Body of pancreas (tissue), 4 donors: Measurements from ENCODE around the gene KLHL29. TPM values are rescaled to one million over a fixed set of nuclear protein-coding genes. Genes with fewer than 3 reads are reported as not detected.

Experiments used
- ATAC-seq: fragments of 150-250 bp; one replicate; pipeline ENCODE4 v1.9.1; 2016
- DNase-seq, 4 donors: peaks; one replicate each; pipeline ENCODE4 v3.0.0-alpha.2; 2019
- H3K27ac ChIP-seq, 4 donors: fragments of 200-600 bp; sonication (generic); 1 replicate in 3 of 4; 2 replicates in 1 of 4; pipeline versions ENCODE4 v1.5.1 to v1.6.1; 2016 to 2019; ENCODE audit warnings: mild to moderate bottlenecking in 1 of 4, mixed read lengths in 1 of 4, moderate library complexity in 1 of 4
- H3K27me3 ChIP-seq, 2 donors: fragments of 200-600 bp; sonication (generic); one replicate each; pipeline ENCODE4 v1.6.0; 2016; ENCODE audit warnings: mild to moderate bottlenecking in 1 of 2
- H3K36me3 ChIP-seq, 2 donors: fragments of 200-600 bp; sonication (generic); replicated peaks in 1 of 2; 2 replicates each; pipeline ENCODE4 v1.5.1; 2016; ENCODE audit warnings: low read depth in 2 of 2; ENCODE audit not compliant: insufficient read depth in 1 of 2
- H3K4me1 ChIP-seq: fragments of 200-600 bp; sonication (generic); one replicate; pipeline ENCODE4 v1.6.0; 2016
- H3K4me3 ChIP-seq, 2 donors: fragments of 200-600 bp; sonication (generic); 1 replicate in 1 of 2; 2 replicates in 1 of 2; pipeline ENCODE4 v1.5.1; 2016 to 2019
- H3K9me3 ChIP-seq, 3 donors: fragments of 200-600 bp; sonication (generic); 1 replicate in 2 of 3; 2 replicates in 1 of 3; pipeline ENCODE4 v1.5.1; 2016
- POLR2A ChIP-seq, 3 donors: fragments of 450-650 bp; IDR thresholded peaks; one replicate each; pipeline ENCODE4 v1.6.1; 2016; ENCODE audit warnings: antibody characterized with exemption in 3 of 3, mild to moderate bottlenecking in 2 of 3
- WGBS, 2 donors: methylation state at CpG; one replicate each; pipeline ENCODE4 v1.1.5; 2017; 5-methylcytosine and 5-hydroxymethylcytosine counted together
- intact Hi-C: fragments of 100-400 bp; cut with DNase I; formaldehyde crosslinking; loops from one replicate; pipeline ENCODE4 v1.15.1; 2023
- total RNA-seq, 2 donors: library from RNA; depleted of rRNA; stranded (reverse); fragments of >200 nt; gene quantifications; one replicate each; pipeline ENCODE4 v1.1.0, GENCODE V29; 2016
- TF ChIP-seq, protein P1 (sequence below), 7 experiments: fragments of 450-650 bp in 4 of 7; fragments of 200-600 bp in 3 of 7; sonication (generic) in 3 of 7; IDR thresholded peaks; one replicate each; pipeline ENCODE4 v1.5.1; 2016 to 2019; ENCODE audit warnings: antibody characterized with exemption in 7 of 7

KLHL29 gene
- total RNA-seq, 2 donors from 2014 or later: 4.0 to 4.4 TPM

GRCh38 chr2:23557455-23557854, 172.5 kb downstream of the KLHL29 start:
- ATAC-seq: no peak
- 70 to 81% methylated on average over 5 to 9 of the region's 9 CpGs for WGBS, 2 donors
- no peak overlapping the region for H3K4me3 ChIP-seq
- no peak for DNase-seq
- intact Hi-C loops: no loop called here
- peaks cover 9% of the 10 kb centered on the region for H3K4me1 ChIP-seq
- no peaks in the 10 kb centered on the region for H3K27me3 ChIP-seq
- H3K9me3 ChIP-seq: no peaks in the 10 kb centered on the region
- H3K36me3 ChIP-seq: no peaks in the 10 kb centered on the region
- TF ChIP-seq, protein P1, sequence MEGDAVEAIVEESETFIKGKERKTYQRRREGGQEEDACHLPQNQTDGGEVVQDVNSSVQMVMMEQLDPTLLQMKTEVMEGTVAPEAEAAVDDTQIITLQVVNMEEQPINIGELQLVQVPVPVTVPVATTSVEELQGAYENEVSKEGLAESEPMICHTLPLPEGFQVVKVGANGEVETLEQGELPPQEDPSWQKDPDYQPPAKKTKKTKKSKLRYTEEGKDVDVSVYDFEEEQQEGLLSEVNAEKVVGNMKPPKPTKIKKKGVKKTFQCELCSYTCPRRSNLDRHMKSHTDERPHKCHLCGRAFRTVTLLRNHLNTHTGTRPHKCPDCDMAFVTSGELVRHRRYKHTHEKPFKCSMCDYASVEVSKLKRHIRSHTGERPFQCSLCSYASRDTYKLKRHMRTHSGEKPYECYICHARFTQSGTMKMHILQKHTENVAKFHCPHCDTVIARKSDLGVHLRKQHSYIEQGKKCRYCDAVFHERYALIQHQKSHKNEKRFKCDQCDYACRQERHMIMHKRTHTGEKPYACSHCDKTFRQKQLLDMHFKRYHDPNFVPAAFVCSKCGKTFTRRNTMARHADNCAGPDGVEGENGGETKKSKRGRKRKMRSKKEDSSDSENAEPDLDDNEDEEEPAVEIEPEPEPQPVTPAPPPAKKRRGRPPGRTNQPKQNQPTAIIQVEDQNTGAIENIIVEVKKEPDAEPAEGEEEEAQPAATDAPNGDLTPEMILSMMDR (IDR thresholded peaks at IDR 0.05): no peak
- no peak for TF ChIP-seq POLR2A (IDR thresholded peaks at IDR 0.05)
- H3K27ac ChIP-seq: peak overlapping the region in 2 of 4 donors; percentile 43 to 58

DNA sequence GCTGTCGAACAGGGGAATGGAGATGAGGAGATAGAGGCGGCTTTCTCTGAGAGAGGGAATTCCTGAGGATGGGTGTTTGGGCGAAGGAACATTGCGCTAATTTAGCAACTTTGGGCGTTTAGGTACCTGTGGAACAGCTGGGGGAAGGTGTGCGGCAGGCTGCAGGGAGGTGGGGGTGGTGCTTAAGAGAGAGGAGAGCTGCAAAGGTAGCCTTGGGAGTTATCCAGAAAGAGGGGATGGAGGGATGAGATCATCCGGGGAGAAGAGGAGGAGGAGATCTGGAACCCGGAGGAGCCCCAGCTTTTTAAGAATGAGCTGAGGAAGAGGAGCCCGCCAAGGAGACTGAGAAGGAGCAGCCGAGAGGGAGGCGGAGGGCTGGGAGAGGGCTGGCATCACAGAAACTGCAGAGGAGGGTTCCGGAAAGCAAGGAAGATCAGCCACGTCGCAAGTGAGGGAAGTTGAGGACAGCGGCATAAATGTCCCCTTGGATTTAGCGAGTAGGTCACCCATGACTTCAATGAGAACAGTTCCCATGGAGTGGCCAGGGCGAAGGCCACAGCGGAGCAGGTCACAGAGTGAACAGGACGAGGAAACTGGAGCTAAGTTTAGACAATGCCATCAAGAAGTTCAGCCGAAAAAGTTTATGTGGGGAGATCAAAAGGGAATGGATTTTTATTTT, 174.7 kb downstream of the KLHL29 start:
- no peak for DNase-seq
- 78 to 80% methylated on average over 20 of the region's 20 CpGs for WGBS, 2 donors
- no peak overlapping the region for H3K4me3 ChIP-seq
- no peaks in the 10 kb centered on the region for H3K9me3 ChIP-seq
- H3K4me1 ChIP-seq: peaks cover 30% of the 10 kb centered on the region
- no peaks in the 10 kb centered on the region for H3K27me3 ChIP-seq
- no peak for ATAC-seq
- no peak for TF ChIP-seq POLR2A (IDR thresholded peaks at IDR 0.05)
- TF ChIP-seq, protein P1 (IDR thresholded peaks at IDR 0.05): no peak
- no peak overlapping the region for H3K27ac ChIP-seq
- intact Hi-C loops: no loop called here
- no peaks in the 10 kb centered on the region for H3K36me3 ChIP-seq

- Histone ChIP-seq H3K4me3 (no peak overlapping the region), H3K36me3 (no peaks in the 10 kb centered on the region), H3K27me3 (no peaks in the 10 kb centered on the region), H3K4me1 (peaks cover 32% of the 10 kb centered on the region), H3K27ac (no peak overlapping the region), H3K9me3 (no peaks in the 10 kb centered on the region)
- intact Hi-C loops: no loop called here
- DNase-seq (no peak), ATAC-seq (no peak)
- TF ChIP-seq, protein P1 (IDR thresholded peaks at IDR 0.05): no peak
- TF ChIP-seq POLR2A (IDR thresholded peaks at IDR 0.05): no peak
- 91 to 96% methylated on average over 7 of the region's 7 CpGs for WGBS, 2 donors
Measured at GRCh38 chr2:23561088-23561487, 176.1 kb downstream of the KLHL29 start.

DNA sequence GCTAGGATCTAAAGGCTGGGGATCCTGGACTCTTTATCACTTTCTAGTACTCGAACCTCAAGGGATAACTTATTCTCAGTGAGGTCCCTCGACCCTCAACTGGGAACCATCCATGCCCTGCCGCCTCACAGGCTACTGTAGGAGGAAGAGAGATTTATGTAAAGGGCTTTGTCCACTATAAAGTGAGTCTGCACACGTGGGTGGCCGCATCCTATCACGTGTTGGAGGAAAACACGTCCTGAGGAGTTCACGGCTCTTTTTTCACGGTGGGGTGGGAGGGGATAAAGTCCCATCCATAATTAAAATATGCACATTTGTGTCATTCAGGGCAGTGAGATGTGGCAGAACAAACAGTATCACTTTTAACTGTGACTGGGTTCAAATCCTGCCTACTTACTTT, 176.6 kb downstream of the KLHL29 start:
- Histone ChIP-seq H3K36me3 (no peaks in the 10 kb centered on the region), H3K27me3 (no peaks in the 10 kb centered on the region), H3K4me1 (peaks cover 32% of the 10 kb centered on the region), H3K4me3 (no peak overlapping the region), H3K9me3 (no peaks in the 10 kb centered on the region), H3K27ac (no peak overlapping the region)
- intact Hi-C loops: no loop called here
- no peak for DNase-seq
- no peak for ATAC-seq
- 76 to 82% methylated on average over 9 of the region's 9 CpGs for WGBS, 2 donors
- TF ChIP-seq, protein P1 (IDR thresholded peaks at IDR 0.05): no peak
- TF ChIP-seq POLR2A (IDR thresholded peaks at IDR 0.05): no peak

GRCh38 chr2:23562143-23562542, 177.2 kb downstream of the KLHL29 start:
- Histone ChIP-seq H3K36me3 (no peaks in the 10 kb centered on the region), H3K4me1 (peaks cover 30% of the 10 kb centered on the region), H3K4me3 (no peak overlapping the region), H3K27me3 (no peaks in the 10 kb centered on the region), H3K27ac (no peak overlapping the region), H3K9me3 (no peaks in the 10 kb centered on the region)
- DNase-seq (no peak), ATAC-seq (no peak)
- intact Hi-C loops: no loop called here
- TF ChIP-seq POLR2A (IDR thresholded peaks at IDR 0.05): no peak
- TF ChIP-seq, protein P1 (IDR thresholded peaks at IDR 0.05): no peak
- WGBS, 2 donors: 83 to 85% methylated on average over 14 to 27 of the region's 30 CpGs
